ENCODE measurements around the gene RNF220.
A peak's percentile ranks its signal among the peaks of the same experiment; 100 is the strongest.

Gene RNF220

DNA sequence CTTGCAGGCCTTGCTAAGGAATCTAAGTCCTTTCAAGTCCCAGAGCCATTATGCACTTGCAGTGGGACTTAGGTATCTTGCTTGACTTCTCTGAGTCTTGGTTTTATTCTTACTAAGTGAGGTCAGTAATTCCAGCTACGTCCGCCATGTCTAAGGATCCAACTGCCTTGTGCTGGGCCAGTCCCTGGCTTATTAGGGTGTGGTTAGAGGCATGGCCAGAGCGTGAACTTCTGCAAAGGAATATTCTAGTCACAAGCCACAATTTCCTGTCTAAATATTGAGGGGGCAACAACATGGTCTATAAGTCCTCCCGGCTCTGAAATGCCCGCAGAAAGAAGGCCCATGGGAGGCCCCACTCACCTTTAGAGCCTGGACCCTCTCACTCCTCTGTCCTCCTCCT, 186.3 kb downstream of the RNF220 start:
- no peak for DNase-seq

GRCh38 chr1:44592208-44593145, 187.4 kb downstream of the RNF220 start:
- DNase-seq: no peak

GRCh38 chr1:44594353-44594752, 189.3 kb downstream of the RNF220 start:
- DNase-seq: no peak

DNA sequence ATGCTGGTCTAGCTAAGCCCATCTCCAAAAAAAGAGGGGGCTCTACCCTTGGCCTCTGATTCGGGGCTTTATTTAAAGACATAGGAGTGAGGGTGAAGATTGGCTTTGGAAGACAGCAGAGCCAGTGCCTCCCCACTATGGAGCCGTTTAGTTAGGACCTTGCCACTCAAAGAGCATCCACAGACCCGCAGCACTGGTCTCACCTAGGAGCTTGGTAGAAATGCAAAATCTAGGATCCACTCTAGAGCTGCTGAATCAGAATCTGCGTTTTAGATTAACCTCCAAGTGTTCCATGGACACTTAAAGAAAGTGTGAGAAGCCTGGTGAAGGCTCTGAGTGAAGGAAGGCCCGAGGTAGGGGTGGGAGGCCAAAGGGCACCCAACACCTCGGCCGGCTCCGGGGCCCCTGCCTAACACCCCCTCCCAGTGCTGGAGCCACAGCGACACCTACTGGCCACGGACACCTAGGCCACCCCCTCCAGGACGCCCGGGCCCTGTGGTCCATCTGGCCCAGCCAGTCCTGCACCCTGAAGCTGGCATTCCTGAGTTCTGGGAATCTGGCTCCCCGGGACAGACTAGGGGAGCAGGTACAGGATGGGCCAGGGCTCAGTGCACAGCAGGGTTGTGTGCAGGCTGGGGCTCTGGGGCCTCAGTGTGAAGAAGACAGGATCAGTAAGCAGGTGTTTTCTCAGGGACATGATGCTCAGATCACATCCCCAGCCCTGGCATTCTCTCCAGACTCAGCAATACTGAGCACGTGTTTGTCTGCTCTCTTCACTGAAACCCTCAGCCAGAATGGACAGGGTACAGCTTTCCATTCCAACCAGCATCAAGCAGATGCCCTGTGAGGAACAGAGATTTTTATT, 190.0 kb downstream of the RNF220 start:
- DNase-seq: peak; percentile 34 to 71 (median 62)

DNA sequence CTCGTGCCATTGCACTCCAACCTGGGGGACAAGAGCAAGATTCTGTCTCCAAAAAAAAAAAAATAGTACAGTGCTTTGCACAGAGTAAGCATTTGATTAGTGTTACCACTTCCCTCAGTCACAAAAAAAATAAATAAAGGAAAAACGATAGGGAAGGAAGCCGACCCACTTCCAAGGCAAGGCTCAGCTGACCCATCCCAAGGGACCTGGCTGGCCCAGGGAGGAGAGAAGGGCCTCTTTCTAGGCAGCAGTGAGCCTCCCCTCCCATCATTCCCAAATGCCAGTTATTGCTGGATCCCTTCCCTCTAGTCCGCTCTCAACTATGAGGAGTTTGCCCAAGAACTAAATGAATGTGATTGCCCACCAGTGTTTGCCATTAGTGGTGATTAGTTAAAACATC, 191.5 kb downstream of the RNF220 start:
- no peak for DNase-seq

GRCh38 chr1:44598167-44598566, 193.1 kb downstream of the RNF220 start:
- DNase-seq: no peak

- DNase-seq: no peak
Measured at GRCh38 chr1:44602634-44603628, 197.9 kb downstream of the RNF220 start.

DNA sequence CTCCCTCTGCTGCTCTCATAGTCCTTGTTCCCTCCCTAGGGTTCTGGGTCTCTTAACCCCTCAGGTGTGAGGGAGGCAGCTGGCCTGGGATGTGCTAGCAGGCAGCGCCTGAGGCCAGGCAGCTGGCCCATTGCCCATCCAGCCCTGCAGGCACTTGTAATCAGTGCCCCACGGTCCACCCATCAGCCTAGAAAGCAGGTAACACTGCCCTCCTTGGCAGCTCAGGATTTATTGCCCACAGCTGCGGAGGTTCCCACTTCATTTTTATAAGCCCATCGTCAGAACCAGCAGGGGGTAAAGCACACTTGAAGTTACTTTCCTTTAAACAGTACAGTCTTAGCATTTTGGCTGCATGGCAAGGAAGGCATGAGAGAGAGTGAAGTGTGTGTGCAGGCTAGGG, 198.7 kb downstream of the RNF220 start:
- no peak for DNase-seq

DNA sequence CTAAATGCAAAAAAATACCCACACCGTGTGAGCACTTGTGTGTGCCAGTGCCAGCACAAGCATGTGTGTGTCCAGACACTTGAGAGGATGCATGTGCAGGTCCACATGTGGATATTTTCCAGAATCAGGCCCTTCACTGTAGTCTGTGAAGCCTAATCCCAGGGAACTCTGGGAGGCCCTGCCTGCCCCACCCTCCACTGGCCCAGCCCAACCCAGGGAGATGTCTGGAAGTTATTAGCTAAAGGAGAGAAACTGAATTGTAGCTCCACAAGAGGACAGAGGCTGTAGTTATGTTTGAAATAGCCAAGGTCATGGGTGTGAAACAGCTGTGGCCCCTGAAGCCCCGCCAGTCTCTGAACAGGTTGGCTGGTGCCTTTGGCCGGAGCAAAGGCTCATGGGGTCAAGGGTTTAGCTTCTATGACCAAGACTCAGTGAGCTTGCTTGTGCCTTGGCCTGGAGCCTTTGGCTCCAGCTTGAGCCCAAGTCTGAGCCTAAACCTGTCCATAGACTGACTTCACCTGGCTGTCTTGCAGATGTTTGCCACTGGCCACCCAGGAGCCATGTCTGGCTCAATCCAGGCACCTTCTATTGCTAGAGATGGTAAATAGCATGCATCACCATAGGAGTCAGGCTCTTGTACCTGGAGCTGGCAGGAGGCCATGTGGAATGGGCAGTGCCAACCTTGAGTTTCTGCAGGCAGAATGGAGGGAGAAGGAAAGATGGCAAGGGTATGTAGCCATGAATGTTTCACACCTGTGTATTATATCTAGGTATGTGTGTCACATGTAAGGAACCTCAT, 199.3 kb downstream of the RNF220 start:
- no peak for DNase-seq

- DNase-seq: no peak
Measured at GRCh38 chr1:44605914-44606615, 201.0 kb downstream of the RNF220 start.

- DNase-seq: no peak
Measured at GRCh38 chr1:44606701-44607281, 201.7 kb downstream of the RNF220 start.

- DNase-seq: peak in 1 of 5 experiments; percentile 14
Measured at GRCh38 chr1:44608141-44608540, 203.1 kb downstream of the RNF220 start.

DNA sequence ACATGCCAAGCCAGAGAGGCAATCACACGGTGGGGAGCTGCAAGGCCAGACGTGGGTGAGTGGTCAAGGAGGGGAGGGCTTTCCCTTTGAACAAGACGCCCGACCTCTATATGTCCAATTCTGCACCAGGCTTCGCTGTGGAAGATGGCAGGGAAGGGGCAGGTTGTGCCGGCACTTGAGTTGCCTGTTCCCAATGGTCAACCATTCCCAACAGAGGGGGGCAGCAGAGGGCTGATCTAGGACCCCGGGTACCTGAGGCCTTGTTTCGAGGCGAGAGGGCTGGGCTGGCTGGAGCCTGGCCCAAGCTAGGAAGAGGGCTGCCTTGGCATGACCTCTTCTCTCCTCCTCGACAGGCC, 204.3 kb downstream of the RNF220 start:
- DNase-seq: peak in 1 of 5 experiments; percentile 12

DNA sequence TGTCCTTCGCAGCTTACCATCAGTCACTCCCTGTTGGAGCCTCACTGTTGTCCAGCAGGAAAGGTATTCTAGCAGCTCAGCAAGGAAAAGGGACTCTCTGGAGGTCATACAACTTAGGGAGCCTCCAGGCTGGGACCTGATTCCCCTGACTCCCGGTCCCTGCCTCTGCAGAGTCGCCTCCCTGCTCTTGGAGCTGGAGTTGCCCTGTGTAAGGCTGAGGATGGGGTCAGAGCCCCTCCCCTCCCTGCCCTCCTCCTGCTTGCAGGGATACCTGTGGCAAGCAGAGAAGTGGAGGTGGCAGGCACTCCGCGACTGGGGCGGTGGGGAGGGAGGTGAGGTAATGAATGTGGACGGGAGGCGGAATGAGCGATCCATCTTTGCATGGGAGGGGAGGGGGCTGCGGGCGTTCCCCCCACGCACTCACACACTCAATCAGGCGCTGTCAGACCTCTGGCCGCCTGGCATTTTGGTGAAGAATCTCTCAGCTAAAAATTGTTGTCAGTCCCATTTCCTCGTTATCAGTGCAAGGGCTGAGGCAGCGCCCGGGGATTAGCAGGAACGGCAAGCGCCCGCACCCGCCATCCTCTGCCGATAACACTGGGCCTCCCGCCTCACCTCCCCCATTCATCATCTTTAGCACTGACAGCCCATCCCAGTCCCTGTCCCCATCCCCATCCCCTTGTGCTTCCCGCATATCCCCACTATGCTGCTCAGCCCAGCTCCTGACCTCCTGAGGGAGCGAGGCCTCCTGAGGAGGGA, 204.9 kb downstream of the RNF220 start:
- no peak for DNase-seq

DNA sequence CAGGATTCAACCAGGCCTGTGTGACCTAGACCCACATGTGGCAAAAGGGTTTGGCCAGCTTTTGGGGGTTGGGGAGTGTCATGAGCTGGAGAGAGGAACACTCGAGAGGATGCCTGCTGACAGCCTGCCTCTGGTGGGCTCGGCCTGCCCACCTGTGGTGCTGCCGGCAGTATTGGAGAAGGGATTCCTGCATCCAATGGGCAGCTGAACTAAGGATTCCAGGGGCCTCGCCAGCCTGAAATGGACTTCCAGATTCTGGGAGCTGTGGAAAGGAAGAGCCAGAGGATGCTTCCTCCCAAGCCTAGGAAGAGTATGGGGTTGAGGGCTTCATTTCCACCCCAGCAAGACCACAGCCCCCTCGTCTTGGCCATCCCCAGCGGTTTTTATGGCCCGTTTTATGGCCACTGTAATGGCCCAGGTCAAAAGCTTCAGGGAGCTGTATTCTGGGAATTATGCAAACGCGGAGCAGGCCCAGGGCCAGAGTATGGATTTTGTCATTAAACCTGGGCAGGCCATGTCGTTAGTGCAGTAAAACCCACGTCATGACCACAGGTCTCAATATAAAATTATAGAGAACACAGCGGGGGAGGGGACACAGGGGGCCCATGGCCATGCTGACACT, 205.6 kb downstream of the RNF220 start:
- DNase-seq: no peak

DNA sequence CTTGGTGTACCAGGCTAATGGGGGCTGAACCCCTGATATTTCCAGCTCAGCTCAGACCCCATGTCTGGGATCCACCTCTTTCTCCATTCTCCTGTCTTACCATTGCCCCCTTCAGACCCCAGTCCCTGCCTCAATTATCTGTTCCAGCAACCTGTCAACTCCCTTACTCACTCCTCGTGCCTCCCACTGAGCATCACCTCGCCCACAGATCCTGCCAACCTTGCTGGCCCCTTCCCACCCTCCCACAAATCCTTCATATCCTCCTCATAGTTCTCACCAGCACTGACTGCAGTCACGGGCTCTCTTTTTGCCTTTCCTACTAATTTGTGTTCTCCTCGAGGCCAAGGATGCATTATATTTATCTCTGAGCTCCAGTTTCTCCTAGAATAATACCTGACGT, 206.4 kb downstream of the RNF220 start:
- no peak for DNase-seq

DNA sequence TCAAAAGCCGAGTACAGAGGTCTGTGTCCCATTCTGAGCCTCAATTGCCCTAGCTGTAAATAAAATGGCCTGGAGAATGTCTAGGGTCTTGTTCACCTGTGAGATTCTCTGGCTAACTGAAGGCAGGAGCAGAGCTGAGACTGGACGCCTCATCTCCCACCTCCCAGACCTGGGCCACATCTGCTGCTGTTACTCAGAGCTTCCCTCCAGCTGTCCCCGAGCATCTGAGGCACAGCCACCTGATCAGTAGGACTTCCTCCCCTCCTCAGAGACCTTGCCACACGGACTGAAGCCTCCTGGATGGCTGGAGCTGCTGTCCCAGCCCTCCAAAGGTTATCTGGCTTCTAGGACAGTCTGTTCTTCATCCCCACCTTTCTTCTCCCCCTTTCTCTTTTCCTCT, 206.8 kb downstream of the RNF220 start:
- no peak for DNase-seq

DNA sequence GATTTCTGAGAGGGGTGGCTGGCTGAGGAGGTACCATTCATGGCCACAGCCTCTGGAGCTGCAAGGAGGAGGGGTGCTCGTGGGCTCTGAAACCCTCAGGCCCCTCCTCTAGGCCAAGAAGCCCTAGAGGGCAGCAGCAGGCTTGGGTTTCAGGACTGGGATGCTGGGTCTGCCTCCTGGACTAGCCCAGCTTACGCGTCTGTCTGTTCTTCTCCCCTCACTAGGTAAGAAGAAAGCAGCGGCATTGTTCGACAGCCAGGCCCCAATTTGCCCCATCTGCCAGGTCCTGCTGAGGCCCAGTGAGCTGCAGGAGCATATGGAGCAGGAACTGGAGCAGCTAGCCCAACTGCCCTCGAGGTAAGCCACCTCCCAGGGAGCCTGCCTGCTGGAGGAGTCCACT, 208.9 kb downstream of the RNF220 start:
- no peak for DNase-seq

GRCh38 chr1:44616284-44616990, 211.4 kb downstream of the RNF220 start:
- DNase-seq: no peak
